ENCODE data around the gene TAOK2.

GRCh38 chr16:30002614-30003346 lies 29.1 kb downstream of the TAOK2 start:
- TF ChIP-seq CTCF (IDR thresholded peaks at IDR 0.05) (no peak), POLR2AphosphoS5 (IDR thresholded peaks at IDR 0.05; ENCODE audit: low read depth, low read length) (no peak), TCF7L2 (IDR thresholded peaks at IDR 0.05; ENCODE audit: low read depth, low read length) (no peak)
- TF ChIP-seq, protein P1, sequence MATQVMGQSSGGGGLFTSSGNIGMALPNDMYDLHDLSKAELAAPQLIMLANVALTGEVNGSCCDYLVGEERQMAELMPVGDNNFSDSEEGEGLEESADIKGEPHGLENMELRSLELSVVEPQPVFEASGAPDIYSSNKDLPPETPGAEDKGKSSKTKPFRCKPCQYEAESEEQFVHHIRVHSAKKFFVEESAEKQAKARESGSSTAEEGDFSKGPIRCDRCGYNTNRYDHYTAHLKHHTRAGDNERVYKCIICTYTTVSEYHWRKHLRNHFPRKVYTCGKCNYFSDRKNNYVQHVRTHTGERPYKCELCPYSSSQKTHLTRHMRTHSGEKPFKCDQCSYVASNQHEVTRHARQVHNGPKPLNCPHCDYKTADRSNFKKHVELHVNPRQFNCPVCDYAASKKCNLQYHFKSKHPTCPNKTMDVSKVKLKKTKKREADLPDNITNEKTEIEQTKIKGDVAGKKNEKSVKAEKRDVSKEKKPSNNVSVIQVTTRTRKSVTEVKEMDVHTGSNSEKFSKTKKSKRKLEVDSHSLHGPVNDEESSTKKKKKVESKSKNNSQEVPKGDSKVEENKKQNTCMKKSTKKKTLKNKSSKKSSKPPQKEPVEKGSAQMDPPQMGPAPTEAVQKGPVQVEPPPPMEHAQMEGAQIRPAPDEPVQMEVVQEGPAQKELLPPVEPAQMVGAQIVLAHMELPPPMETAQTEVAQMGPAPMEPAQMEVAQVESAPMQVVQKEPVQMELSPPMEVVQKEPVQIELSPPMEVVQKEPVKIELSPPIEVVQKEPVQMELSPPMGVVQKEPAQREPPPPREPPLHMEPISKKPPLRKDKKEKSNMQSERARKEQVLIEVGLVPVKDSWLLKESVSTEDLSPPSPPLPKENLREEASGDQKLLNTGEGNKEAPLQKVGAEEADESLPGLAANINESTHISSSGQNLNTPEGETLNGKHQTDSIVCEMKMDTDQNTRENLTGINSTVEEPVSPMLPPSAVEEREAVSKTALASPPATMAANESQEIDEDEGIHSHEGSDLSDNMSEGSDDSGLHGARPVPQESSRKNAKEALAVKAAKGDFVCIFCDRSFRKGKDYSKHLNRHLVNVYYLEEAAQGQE (IDR thresholded peaks at IDR 0.05; ENCODE audit: insufficient read depth in 1 of 2, low read depth in 2 of 2, low read length in 1 of 2), result no peak

Data from Panc1 (cell line).